ENCODE results near the gene LEPR.

Gene LEPR

GRCh38 chr1:65412256-65412983 is 8.0 kb upstream of the LEPR start:
- DNase-seq (ENCODE audit: low spot score) = no peak

GRCh38 chr1:65412984-65413375 is 7.5 kb upstream of the LEPR start:
- no peak for DNase-seq (ENCODE audit: low spot score)

GRCh38 chr1:65414538-65414937 is 5.9 kb upstream of the LEPR start:
- DNase-seq (ENCODE audit: low spot score) = no peak

- DNase-seq (ENCODE audit: low spot score) = no peak
These were observed 3.7 kb upstream of the LEPR start for GRCh38 chr1:65416767-65417166.

GRCh38 chr1:65417729-65418128 is 2.7 kb upstream of the LEPR start:
- no peak for DNase-seq (ENCODE audit: low spot score)

- DNase-seq (ENCODE audit: low spot score) = no peak
These were observed 1.8 kb upstream of the LEPR start for GRCh38 chr1:65418522-65419185.

GRCh38 chr1:65419681-65420589 is 533 bp upstream of the LEPR start:
- peak; percentile 98 for DNase-seq (ENCODE audit: low spot score)

- no peak for DNase-seq (ENCODE audit: low spot score)
These were observed 1.0 kb downstream of the LEPR start for GRCh38 chr1:65421351-65422025.

- DNase-seq (ENCODE audit: low spot score) = no peak
These were observed 2.1 kb downstream of the LEPR start for GRCh38 chr1:65422241-65423203.

GRCh38 chr1:65423884-65424572 is 3.6 kb downstream of the LEPR start:
- DNase-seq (ENCODE audit: low spot score) = no peak

- no peak for DNase-seq (ENCODE audit: low spot score)
These were observed 4.1 kb downstream of the LEPR start for GRCh38 chr1:65424573-65424889.

- no peak for DNase-seq (ENCODE audit: low spot score)
These were observed 4.5 kb downstream of the LEPR start for GRCh38 chr1:65425006-65425405.

- DNase-seq (ENCODE audit: low spot score) = no peak
These were observed 5.2 kb downstream of the LEPR start for GRCh38 chr1:65425697-65426096.

GRCh38 chr1:65429078-65429477 is 8.6 kb downstream of the LEPR start:
- no peak for DNase-seq (ENCODE audit: low spot score)

- no peak for DNase-seq (ENCODE audit: low spot score)
These were observed 9.3 kb downstream of the LEPR start for GRCh38 chr1:65429806-65430205.

GRCh38 chr1:65431111-65431705 is 10.7 kb downstream of the LEPR start:
- DNase-seq (ENCODE audit: low spot score) = no peak

GRCh38 chr1:65432918-65433317 is 12.4 kb downstream of the LEPR start:
- no peak for DNase-seq (ENCODE audit: low spot score)

GRCh38 chr1:65434255-65434654 is 13.8 kb downstream of the LEPR start:
- DNase-seq (ENCODE audit: low spot score) = no peak

GRCh38 chr1:65434760-65435159 is 14.3 kb downstream of the LEPR start:
- DNase-seq (ENCODE audit: low spot score) = no peak

GRCh38 chr1:65435987-65436386 is 15.5 kb downstream of the LEPR start:
- no peak for DNase-seq (ENCODE audit: low spot score)
